HG03378 (cell line): ENCODE data around the gene SCRN1.

ENCODE experiments used
- ATAC-seq: cut with Tn5 transposase; IDR thresholded peaks from one replicate; pipeline ENCODE4 v1.9.1; 2021; ENCODE audit warnings: mild to moderate bottlenecking, moderate library complexity; ENCODE audit not compliant: unreplicated experiment

The SCRN1 gene

GRCh38 chr7:29989257-29989995 is at the start of gene SCRN1:
SCRN1 (minus strand) TSS chr7:29989801; CDS start chr7:29969067, 20,734 bp downstream.
- ATAC-seq, result peak; percentile 24

GRCh38 chr7:30038196-30038980 is 48.8 kb upstream of the SCRN1 start:
- ATAC-seq, result no peak

GRCh38 chr7:30036220-30036619 is 46.6 kb upstream of the SCRN1 start:
- no peak for ATAC-seq

- no peak for ATAC-seq
Measured at GRCh38 chr7:30034501-30034900, 44.9 kb upstream of the SCRN1 start.

GRCh38 chr7:30032310-30033125 is 42.9 kb upstream of the SCRN1 start:
- ATAC-seq, result no peak

GRCh38 chr7:30029696-30030095 is 40.1 kb upstream of the SCRN1 start:
- no peak for ATAC-seq

- ATAC-seq, result peak; percentile 10
Measured at GRCh38 chr7:30028749-30029635, 39.4 kb upstream of the SCRN1 start.

- ATAC-seq, result peak; percentile 33
Measured at GRCh38 chr7:30028216-30028748, 38.7 kb upstream of the SCRN1 start, which contains the start of gene PLEKHA8. PLEKHA8 (plus strand) TSS chr7:30028412; CDS start chr7:30028763, 351 bp downstream.

- no peak for ATAC-seq
Measured at GRCh38 chr7:30027740-30028215, 38.2 kb upstream of the SCRN1 start.

- peak; percentile 26 for ATAC-seq
Measured at GRCh38 chr7:30027065-30027456, 37.5 kb upstream of the SCRN1 start.

GRCh38 chr7:30026229-30027064 is 36.8 kb upstream of the SCRN1 start, which contains the start of gene FKBP14:
FKBP14 (minus strand) TSS chr7:30026702; CDS start chr7:30026508, 194 bp downstream.
- peak; percentile 70 for ATAC-seq

- no peak for ATAC-seq
Measured at GRCh38 chr7:30023524-30023923, 33.9 kb upstream of the SCRN1 start.

GRCh38 chr7:30022991-30023390 is 33.4 kb upstream of the SCRN1 start:
- ATAC-seq, result no peak

GRCh38 chr7:30020535-30020934 is 30.9 kb upstream of the SCRN1 start:
- ATAC-seq, result no peak

GRCh38 chr7:30019960-30020359 is 30.4 kb upstream of the SCRN1 start:
- ATAC-seq, result no peak

GRCh38 chr7:30019387-30019786 is 29.8 kb upstream of the SCRN1 start:
- ATAC-seq, result no peak

GRCh38 chr7:30018451-30018850 is 28.9 kb upstream of the SCRN1 start:
- no peak for ATAC-seq

- no peak for ATAC-seq
Measured at GRCh38 chr7:30012757-30013156, 23.2 kb upstream of the SCRN1 start.

GRCh38 chr7:30010021-30010420 is 20.4 kb upstream of the SCRN1 start:
- no peak for ATAC-seq
